Breast epithelium (tissue), 3 donors: ENCODE measurements around the gene KCNA3.

Source experiments
- CTCF ChIP-seq, 3 donors: fragments of 450-650 bp; IDR thresholded peaks; one replicate each; pipeline ENCODE4 v1.5.1; 2016 to 2017; ENCODE audit warnings: antibody characterized with exemption in 3 of 3, mild to moderate bottlenecking in 3 of 3, moderate library complexity in 3 of 3
- POLR2A ChIP-seq: fragments of 450-650 bp; IDR thresholded peaks from one replicate; pipeline ENCODE4 v1.6.1; 2016; ENCODE audit warnings: antibody characterized with exemption, mild to moderate bottlenecking, moderate library complexity

- no peak for TF ChIP-seq POLR2A
- no peak for TF ChIP-seq CTCF (IDR thresholded peaks at IDR 0.05)
These were observed 2.8 kb upstream of the KCNA3 start for GRCh38 chr1:110677526-110677925.
